ENCODE data around the gene ZYG11B.
A peak's percentile ranks its signal among the peaks of the same experiment; 100 is the strongest.
"Not testable (repeated sequence)": the region's sequence is repeated elsewhere in the genome, so short reads cannot be mapped to it uniquely, and the experiment has no call there.

ZYG11B gene

DNA sequence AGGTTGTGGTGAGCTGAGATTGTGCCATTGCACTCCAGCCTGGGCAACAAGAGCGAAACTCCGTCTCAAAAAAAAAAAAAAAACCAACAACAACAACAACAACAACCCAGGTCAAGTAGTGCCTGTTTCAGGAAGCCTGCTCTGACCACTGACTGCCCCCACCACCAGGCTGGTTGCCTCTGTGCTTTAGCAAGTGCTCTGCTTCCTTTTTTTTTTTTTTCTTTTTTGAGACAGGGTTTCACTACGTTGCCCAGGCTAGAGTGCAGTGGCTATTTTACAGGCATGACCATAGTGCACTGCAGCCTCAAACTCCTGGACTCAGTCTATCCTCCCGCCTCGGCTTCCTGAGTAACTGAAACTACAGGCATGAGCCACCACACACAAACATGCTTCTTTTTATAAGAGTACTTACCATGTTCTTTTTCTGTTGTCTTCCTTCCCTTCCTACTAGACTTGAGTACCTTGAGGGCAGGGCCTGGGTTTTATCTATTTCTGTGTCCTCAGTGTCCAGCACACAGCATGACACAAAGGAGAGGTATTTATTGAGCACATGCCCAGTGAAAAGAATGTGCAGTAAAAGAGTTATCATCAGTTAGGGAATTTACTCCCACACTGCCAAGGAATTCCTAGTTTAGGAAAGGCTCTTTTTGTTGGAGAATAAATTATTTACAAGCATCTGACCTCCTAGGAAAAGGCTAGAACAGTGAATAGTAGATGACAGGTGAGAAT, 18.2 kb upstream of the ZYG11B start:
- peak; percentile 84 for DNase-seq

GRCh38 chr1:52709016-52709415, 17.2 kb upstream of the ZYG11B start:
- no peak for DNase-seq

- DNase-seq, result no peak
These were observed 12.7 kb upstream of the ZYG11B start for GRCh38 chr1:52713590-52713989.

- not testable (repeated sequence) for DNase-seq
These were observed 11.0 kb upstream of the ZYG11B start for GRCh38 chr1:52715296-52715695.

- no peak for DNase-seq
These were observed 3.0 kb upstream of the ZYG11B start for GRCh38 chr1:52723260-52723659.

GRCh38 chr1:52725903-52726264, 369 bp upstream of the ZYG11B start:
- DNase-seq, result peak; percentile 6

GRCh38 chr1:52727114-52727586, 897 bp downstream of the ZYG11B start:
- peak; percentile 15 for DNase-seq

DNA sequence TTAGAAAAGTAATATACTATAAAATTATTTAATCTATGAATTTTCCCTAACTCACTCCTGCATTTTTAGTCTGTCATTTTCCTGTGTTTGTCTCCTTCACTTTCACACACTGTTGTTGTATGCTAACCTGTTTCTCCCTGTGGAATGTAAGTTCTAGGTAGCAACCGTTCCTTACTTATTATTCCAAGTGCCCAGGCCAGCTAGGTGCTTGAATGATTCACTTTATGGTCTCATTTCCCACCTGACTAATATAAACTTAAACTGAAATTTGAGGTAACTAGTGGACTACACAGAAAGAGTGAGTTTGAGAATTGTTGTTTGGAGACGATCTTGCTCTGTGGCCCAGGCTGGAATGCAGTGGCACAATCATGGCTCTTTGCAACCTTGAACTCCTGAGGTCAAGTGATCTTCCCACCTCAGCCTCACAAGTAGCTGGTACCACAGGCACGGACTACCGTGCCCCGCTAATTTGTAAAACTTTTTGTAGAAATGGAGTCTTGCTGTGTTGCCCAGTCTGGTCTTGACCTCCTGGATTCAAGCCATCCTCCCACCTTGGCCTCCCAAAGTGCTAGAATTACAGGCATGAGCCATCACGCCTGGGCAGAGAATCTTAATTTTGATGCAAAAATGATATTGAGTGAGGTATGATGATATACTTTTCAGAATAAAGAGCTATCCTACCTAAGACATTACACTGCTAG, 1.9 kb downstream of the ZYG11B start:
- no peak for DNase-seq

GRCh38 chr1:52733368-52733767, 7.1 kb downstream of the ZYG11B start:
- no peak for DNase-seq

DNA sequence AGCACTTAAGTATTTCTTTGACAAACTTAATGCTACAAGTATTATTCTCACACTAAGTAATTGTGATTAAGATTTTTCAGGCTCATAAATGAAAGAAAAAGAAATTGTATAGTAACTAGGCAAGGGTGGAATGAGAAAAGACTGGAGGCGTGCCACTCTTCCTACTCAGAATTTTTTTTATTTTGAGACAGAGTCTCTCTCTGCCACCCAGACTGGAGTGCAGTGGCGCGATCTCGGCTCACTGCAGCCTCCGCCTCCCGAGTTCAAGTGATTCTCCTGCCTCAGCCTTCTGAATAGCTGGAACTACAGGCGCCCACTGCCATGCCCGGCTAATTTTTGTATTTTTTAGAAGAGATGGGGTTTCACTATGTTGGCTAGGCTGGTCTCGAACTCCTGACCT, 9.1 kb downstream of the ZYG11B start:
- not testable (repeated sequence) for DNase-seq

- DNase-seq, result no peak
These were observed 11.9 kb downstream of the ZYG11B start for GRCh38 chr1:52738148-52738547.

GRCh38 chr1:52738893-52739292, 12.6 kb downstream of the ZYG11B start:
- no peak for DNase-seq

GRCh38 chr1:52739699-52740467, 13.6 kb downstream of the ZYG11B start:
- no peak for DNase-seq

GRCh38 chr1:52741259-52741658, 15.0 kb downstream of the ZYG11B start:
- no peak for DNase-seq

DNA sequence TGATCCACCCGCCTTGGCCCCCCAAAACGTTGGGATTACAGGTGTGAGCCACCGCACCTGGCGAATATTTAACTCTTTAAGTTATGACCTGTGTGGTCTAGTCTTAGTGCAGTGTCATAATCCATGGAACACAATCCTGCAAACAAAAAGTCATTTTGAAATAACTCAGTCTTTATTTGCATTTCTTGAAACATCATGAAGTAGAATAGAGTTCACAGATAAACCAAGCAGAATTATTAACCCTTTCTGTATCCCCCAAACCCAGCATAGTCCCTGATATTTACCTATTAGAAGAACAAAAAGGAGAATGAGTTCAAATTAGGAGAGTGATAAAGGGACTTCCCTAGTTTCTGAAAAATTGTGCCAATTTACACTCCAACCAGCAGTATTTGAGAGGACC, 19.9 kb downstream of the ZYG11B start:
- DNase-seq, result no peak

GRCh38 chr1:52747450-52747849, 21.2 kb downstream of the ZYG11B start:
- no peak for DNase-seq

DNA sequence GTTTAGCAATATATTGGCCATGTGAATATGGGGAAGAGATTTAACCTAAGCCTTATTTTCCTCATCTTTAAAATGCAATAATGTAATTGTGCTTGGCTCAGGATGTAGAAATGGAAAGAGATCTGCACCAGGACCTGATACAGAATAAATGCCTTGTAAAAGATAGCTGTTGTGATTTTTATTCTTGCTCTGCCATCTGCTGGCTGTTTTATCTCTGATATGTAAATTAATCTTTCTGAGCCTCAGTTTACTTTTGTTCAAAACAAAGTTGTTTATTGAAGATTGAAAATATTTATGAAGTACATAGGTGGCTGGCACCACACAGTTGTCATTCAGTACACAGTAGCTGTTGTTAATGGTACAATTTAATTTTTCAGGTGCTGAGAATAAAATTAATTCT, 21.9 kb downstream of the ZYG11B start:
- no peak for DNase-seq

GRCh38 chr1:52749496-52749895, 23.2 kb downstream of the ZYG11B start:
- not testable (repeated sequence) for DNase-seq

- DNase-seq, result not testable (repeated sequence)
These were observed 23.9 kb downstream of the ZYG11B start for GRCh38 chr1:52750139-52750538.

DNA sequence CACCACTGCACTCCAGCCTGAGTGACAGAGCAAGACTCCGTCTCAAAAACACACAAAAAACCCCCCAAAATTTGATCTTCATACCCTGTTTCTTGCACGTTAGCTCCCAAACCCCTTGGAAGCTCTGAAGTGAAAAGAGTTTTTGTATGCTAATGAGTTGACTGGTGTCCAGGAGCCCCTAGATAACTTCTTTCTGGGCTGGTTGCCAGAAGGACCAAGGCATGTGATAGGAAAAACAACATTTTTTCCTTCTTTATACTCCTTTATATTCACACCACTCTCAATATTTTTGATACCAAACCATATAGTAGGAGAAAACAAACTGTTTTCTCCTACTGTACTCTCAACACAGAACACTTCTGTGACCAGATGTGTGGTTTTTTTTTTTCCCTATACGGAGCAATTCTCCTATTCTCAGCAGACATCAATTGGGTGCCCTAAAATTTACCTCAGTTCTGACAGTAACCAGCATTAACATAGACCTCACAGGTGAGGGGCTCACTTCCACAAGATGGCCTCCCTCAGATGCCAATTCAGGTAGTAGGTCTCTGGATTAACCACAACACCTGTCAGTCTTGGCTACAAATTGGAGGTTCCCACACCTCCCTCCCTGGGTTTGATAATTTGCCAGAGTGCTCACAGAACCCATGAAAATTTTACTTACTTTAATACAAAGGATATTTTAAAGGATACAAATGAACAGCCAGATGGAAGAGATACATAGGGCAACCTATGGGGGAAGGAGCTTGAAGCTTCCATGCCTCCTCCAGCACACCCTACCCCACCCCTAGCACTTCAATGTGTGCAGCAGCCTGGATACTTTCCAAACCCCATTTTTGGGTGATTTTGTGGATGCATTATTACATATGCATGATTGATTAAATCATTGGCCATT, 25.6 kb downstream of the ZYG11B start:
- DNase-seq, result peak; percentile 63

DNA sequence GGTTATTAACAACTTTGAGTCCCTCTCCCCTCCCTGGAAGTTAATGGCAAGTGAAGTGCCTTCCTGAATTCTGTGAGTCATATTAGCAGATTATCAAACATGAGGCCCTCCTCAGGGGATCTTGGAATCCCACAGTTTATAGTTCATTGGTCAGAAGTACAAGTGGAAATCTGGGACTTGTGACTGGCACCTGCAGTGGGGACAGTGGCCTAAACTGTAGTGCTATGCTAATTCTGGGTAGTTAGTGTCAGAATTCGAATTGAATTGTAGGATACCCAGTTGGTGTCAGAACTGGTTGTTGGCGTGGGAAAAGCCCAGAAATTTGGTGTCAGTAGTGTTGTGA, 26.2 kb downstream of the ZYG11B start:
- DNase-seq, result no peak

DNA sequence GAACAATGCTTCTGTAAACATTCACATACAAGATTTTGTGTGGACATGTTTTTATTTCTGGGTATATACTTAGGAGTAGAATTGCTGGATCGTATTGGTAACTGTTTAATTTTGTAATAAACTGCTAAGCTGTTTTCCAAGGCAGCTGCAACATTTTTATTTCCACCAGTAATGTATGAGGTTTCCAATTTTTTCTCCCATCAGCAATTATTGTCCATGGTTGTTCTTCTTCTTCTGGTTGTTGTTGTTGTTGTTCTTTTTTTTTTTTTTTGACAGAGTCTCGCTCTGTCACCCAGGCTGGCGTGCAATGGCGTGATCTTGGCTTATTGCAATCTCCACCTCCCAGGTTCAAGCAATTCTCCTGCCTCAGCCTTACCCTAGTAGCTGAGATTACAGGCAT, 26.9 kb downstream of the ZYG11B start:
- DNase-seq, result no peak

DNA sequence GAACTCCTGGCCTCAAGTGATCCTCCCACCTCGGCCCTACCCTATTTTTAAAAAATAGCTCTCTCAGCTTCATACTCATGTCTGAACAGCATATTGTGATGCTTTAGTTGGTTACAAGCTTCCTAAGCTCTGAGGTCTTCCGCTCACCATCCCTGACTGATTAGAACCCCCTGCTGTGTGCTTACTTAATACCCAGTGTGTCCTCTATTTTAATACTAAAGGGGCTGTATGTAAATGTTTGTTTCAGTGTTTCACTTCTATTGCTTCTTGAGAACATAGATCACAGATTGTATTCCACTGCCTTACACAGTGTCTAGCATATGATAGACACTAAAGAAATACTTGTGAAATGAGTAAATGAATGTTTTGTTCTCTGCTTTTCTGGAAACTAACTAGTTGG, 29.8 kb downstream of the ZYG11B start:
- no peak for DNase-seq

Data from fibroblast of skin of right biceps (primary cell).